Measurements from ENCODE around the gene BRAP.
"Not testable (repeated sequence)": the region's sequence is repeated elsewhere in the genome, so short reads cannot be mapped to it uniquely, and the experiment has no call there.

Gene BRAP

GRCh38 chr12:111600205-111600642, 85.5 kb downstream of the BRAP start:
- DNase-seq (ENCODE audit: low read depth) = no peak
- peak overlapping the region; percentile 84 for H3K4me3 ChIP-seq (ENCODE audit: low read depth, low read length)
- TF ChIP-seq CTCF (IDR thresholded peaks at IDR 0.05; ENCODE audit: low read depth, low read length, missing control alignments) = no peak

GRCh38 chr12:111599453-111600204, 86.1 kb downstream of the BRAP start:
- TF ChIP-seq CTCF (IDR thresholded peaks at IDR 0.05; ENCODE audit: low read depth, low read length, missing control alignments) = no peak
- peak; percentile 77 for DNase-seq (ENCODE audit: low read depth)

GRCh38 chr12:111598637-111599452, 86.9 kb downstream of the BRAP start, which contains the start of gene ATXN2:
TSS of gene ATXN2 (minus strand) at chr12:111599315. CDS start at chr12:111599034, 281 bp downstream.
- peak within 1 kb of the TSS; percentile 84 for H3K4me3 ChIP-seq (ENCODE audit: low read depth, low read length)
- DNase-seq (ENCODE audit: low read depth) = no peak
- TF ChIP-seq CTCF (IDR thresholded peaks at IDR 0.05; ENCODE audit: low read depth, low read length, missing control alignments) = no peak

More at GRCh38 chr12:111599453-111600204, 86.1 kb downstream of the BRAP start:
- peak overlapping the region; percentile 84 for H3K4me3 ChIP-seq (ENCODE audit: low read depth, low read length)

GRCh38 chr12:111597831-111598636, 87.7 kb downstream of the BRAP start:
- peak overlapping the region; percentile 84 for H3K4me3 ChIP-seq (ENCODE audit: low read depth, low read length)
- DNase-seq (ENCODE audit: low read depth) = no peak
- no peak for TF ChIP-seq CTCF (IDR thresholded peaks at IDR 0.05; ENCODE audit: low read depth, low read length, missing control alignments)

- TF ChIP-seq CTCF (IDR thresholded peaks at IDR 0.05; ENCODE audit: low read depth, low read length, missing control alignments) = no peak
- H3K4me3 ChIP-seq (ENCODE audit: low read depth, low read length) = peak overlapping the region; percentile 84
- no peak for DNase-seq (ENCODE audit: low read depth)
These were observed 88.5 kb downstream of the BRAP start for GRCh38 chr12:111596985-111597830.

GRCh38 chr12:111595341-111595835, 90.4 kb downstream of the BRAP start:
- DNase-seq (ENCODE audit: low read depth); H3K4me3 ChIP-seq (ENCODE audit: low read depth, low read length): not testable (repeated sequence)

Measured in GM12864 (cell line).